VCaP (cell line): ENCODE measurements around the gene SSNA1.

Source experiments
- H3K27ac ChIP-seq: fragments of 450-650 bp; 2 replicates; pipeline ENCODE4 v1.5.1; 2017
- TF ChIP-seq, protein P1 (sequence below): fragments of 450-650 bp; conservative IDR thresholded peaks from 2 replicates; pipeline ENCODE4 v1.5.1; 2017; ENCODE audit warnings: mild to moderate bottlenecking, moderate library complexity

Gene SSNA1

GRCh38 chr9:137235424-137236237, 47.2 kb downstream of the SSNA1 start:
- peak overlapping the region; percentile 100; the same call in 1 of the 2 replicates for H3K27ac ChIP-seq
- TF ChIP-seq, protein P1, sequence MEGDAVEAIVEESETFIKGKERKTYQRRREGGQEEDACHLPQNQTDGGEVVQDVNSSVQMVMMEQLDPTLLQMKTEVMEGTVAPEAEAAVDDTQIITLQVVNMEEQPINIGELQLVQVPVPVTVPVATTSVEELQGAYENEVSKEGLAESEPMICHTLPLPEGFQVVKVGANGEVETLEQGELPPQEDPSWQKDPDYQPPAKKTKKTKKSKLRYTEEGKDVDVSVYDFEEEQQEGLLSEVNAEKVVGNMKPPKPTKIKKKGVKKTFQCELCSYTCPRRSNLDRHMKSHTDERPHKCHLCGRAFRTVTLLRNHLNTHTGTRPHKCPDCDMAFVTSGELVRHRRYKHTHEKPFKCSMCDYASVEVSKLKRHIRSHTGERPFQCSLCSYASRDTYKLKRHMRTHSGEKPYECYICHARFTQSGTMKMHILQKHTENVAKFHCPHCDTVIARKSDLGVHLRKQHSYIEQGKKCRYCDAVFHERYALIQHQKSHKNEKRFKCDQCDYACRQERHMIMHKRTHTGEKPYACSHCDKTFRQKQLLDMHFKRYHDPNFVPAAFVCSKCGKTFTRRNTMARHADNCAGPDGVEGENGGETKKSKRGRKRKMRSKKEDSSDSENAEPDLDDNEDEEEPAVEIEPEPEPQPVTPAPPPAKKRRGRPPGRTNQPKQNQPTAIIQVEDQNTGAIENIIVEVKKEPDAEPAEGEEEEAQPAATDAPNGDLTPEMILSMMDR, result no peak

DNA sequence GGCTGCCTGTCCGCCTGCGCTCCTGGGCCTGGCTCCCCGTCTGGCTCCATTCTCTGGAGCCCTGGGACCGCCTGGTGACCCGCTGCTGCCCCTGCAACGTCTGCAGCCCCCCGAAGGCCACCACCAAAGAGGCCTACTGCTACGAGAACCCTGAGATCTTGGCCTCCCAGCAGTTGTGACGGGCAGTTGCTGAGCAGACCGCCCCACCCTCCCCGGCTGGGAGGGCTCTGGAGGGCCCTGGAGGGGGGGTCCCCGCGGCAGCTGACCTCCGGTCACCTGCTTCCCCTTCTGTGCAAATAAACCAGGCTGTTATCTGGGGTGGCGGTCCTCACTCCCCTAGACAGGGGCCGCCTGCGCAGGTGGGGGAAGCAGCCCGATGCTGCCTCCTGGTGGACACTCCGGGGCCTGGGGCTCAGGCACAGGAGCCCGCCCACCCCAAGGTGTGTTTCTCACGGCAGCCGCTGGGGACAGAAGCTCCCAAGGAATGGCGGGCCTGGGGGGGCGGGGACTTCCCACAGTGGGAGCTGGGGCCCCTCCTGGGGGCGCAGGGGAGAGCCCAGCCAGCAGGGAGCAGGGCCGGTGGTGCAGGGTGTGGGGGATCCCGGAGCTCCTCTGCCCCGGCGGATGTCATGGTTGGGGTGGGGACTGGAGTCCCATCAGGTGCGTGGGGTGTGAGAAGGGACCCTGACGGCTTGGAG, 47.9 kb downstream of the SSNA1 start:
- H3K27ac ChIP-seq, result peak overlapping the region; percentile 100; the same call in 1 of the 2 replicates
- TF ChIP-seq, protein P1, result peak; percentile 100

GRCh38 chr9:137236936-137237421, 48.5 kb downstream of the SSNA1 start:
- TF ChIP-seq, protein P1, result no peak
- H3K27ac ChIP-seq, result peak overlapping the region; percentile 100

DNA sequence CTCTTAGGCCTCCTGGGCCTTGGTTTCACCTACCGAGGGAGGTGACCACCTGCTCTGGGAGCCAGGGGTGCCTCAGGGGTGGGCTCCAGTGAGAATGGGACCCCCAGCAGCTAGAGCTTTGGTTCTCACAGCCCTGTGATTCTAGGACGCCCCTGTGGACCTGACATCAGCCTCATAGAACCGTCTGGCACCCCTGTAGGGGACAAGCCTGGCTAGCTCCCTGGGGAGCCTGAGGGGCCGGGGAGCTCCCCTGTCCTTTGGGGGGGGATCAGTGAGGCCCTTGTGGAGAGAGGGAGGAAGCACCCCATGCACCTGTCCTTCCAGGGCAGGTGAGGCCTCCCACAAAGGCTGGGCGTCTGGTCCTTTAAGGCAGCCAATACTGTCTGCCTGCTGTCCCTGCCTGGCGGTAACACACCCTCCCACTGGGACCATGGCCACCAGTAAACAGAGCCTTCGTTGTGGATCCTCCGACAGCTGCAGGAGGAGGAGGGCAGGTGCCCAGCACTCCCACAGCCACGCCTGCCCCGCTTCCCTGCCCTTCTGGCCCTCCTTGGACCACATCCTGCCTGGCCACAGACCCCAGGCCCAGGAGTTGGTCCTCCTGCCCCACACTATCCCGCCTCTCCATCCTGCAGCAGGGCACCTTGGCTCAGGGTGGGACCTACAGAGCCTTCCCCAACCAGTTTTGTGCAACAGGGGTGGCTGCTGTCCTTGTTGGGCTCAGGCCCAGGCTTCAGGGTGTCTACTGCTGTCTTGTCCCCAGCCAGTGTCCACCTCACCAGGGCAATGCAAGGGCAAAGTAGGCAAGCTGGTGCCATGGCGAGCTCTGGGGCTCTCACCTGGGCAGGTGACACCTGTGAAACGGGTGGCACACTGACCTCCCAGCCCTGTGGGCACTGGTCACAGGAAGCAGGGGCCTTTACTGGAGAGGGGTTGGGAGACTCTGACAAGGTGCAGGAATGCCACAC, 49.6 kb downstream of the SSNA1 start:
- H3K27ac ChIP-seq, result peak overlapping the region; percentile 100
- TF ChIP-seq, protein P1, result no peak

DNA sequence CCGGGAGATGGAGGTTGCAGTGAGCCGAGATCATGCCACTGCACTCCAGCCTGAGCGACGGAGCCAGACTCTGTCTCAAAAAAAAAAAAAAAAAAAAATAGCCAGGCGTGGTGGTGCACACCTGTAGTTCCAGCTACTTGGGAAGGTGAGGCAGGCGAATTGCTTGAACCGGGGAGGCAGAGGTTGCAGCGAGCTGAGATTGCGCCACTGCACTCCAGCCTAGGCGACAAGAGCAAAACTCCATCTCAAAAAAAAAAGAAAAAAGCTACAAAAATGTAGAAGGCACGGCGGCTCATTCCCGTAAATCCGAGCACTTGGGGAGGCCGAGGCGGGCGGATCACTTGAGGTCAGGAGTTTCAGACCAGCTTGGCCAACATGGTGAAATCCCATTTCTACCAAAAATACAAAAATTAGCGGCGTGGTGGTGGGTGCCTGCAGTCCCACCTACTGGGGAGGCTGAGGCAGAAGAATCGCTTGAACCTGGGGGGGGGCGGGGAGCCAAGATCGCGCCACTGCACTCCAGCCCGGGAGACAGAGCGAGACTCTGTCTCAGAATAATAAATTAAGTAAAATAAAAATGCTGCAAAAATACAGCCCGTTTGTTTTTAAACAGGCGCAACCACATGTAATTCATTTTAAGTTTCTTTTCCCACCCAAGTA, 51.2 kb downstream of the SSNA1 start:
- H3K27ac ChIP-seq, result peak overlapping the region; percentile 100
